RKO (cell line): ENCODE data around the gene SLC30A2.
A peak's percentile ranks its signal among the peaks of the same experiment; 100 is the strongest.

Experiments used
- DNase-seq: peaks from one replicate; pipeline ENCODE4 v3.0.0-alpha.2; 2016; ENCODE audit warnings: low spot score

SLC30A2 gene

GRCh38 chr1:26021647-26022403 lies 24.1 kb downstream of the SLC30A2 start, which contains the start of gene EXTL1:
EXTL1 (plus strand) TSS chr1:26021775; CDS start chr1:26022647, 872 bp downstream.
- no peak for DNase-seq

- no peak for DNase-seq
These were observed 24.8 kb downstream of the SLC30A2 start for GRCh38 chr1:26020941-26021646.

- no peak for DNase-seq
These were observed 25.6 kb downstream of the SLC30A2 start for GRCh38 chr1:26020330-26020768.

GRCh38 chr1:26019641-26020315 lies 26.1 kb downstream of the SLC30A2 start:
- DNase-seq = no peak

DNA sequence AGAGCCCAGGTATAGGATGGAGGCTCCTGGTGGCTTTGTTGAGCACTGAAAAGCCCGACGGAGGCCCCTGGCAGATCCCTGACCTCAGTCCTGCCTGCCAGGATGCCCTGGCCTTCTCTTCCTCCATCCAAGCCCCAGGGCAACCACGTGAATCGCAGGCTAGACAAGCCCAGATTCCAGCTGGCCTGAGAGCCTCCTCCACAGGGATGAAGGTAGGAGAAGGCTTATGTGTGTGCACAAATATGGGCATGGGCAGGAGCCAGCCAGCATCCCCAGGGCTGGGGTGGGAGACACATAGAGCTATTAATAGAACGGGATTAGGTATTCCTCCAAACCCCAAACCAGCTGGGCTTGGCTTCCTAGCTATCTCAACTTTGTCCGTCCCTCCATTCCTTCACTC lies 28.3 kb downstream of the SLC30A2 start:
- DNase-seq = no peak

DNA sequence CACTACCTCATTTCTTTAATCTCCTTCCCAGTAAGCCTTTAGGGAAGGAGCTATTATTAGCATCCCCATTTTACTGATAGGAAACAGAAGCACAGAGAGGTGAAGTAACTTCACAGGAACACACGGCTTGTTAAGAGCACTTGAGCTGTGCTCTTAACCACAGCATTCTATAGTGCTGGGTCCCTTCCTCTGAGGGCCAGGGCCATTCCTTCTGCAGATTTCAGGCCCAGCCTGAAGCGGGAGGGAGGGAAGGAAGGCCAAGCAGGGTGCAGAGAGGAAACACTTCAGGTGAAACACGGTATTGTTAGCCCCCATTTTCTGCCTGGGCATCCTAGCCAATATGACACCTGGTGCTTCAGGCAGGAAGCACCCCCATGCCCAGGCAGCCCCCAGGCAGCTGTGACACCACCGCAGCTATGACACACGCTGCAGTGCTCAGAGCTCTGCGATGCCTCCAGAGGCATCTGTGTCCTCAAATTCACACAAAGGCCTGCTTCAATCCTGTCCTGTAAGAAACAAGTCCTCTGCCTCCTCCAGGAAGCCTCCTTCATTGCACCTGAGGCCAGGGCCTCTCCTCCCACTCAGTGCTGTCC lies 28.9 kb downstream of the SLC30A2 start:
- no peak for DNase-seq

GRCh38 chr1:26016258-26016952 lies 29.5 kb downstream of the SLC30A2 start:
- DNase-seq = no peak

DNA sequence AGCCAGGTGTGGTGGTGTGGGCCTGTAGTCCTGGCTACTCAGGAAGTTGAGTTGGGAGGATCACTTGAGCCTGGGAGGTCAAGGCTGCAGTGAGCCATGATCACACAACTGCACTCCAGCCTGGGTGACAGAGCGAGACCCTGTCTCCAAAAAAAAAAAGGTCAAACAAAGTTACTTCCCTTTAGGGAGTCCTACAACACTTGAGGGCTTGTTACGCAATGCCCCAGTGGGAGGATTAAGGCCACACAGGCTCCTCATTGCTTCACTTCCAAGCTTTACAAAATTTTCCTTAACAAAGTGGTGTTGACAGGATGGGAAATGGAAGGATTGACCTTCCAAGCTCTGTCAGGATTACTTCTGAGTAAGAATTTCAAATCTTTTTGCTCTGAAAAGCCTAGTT lies 30.6 kb downstream of the SLC30A2 start:
- no peak for DNase-seq

DNA sequence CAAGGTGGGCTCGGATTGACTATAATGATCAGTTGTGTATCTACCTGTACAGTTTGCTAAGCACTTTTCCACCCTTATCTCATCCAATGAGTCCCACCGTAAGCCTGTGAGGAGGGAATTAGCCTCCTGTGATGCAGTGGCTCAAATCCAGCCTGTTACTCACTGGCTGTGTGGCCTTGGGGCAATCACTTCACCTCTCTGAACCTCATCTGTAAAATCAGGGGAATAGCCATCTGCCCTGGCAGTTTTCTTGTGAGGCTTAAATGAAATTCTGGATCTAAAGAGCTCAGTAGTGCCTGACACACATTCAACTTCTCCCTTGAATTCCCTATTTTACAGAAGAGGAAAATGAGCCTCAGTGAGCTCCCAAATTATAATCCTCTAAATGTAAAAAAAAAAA lies 31.7 kb downstream of the SLC30A2 start:
- DNase-seq = no peak

DNA sequence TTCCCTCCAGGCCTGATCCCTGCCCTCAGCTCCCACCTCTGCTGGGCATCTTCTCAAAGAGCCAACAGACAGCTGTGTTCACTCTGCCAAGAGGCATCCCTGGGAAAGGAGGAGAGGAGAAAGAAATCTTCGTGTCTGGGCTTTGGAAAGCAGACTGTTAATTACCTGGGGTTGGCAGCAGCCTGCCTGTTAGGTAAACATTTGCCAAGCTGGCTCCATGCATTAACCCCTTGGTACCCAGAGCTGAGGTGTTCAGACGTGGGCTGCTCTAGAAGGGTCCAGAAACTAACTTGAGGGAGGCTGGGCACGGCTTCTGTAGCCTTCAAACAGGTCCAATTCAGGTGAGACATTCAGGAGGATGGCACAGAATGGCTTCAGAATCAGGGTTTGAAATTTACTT lies 33.1 kb downstream of the SLC30A2 start:
- DNase-seq = no peak

GRCh38 chr1:26010825-26011224 lies 35.1 kb downstream of the SLC30A2 start:
- no peak for DNase-seq

GRCh38 chr1:26009796-26010447 lies 36.0 kb downstream of the SLC30A2 start:
- DNase-seq = peak; percentile 38

GRCh38 chr1:26006710-26007109 lies 39.2 kb downstream of the SLC30A2 start:
- no peak for DNase-seq

DNA sequence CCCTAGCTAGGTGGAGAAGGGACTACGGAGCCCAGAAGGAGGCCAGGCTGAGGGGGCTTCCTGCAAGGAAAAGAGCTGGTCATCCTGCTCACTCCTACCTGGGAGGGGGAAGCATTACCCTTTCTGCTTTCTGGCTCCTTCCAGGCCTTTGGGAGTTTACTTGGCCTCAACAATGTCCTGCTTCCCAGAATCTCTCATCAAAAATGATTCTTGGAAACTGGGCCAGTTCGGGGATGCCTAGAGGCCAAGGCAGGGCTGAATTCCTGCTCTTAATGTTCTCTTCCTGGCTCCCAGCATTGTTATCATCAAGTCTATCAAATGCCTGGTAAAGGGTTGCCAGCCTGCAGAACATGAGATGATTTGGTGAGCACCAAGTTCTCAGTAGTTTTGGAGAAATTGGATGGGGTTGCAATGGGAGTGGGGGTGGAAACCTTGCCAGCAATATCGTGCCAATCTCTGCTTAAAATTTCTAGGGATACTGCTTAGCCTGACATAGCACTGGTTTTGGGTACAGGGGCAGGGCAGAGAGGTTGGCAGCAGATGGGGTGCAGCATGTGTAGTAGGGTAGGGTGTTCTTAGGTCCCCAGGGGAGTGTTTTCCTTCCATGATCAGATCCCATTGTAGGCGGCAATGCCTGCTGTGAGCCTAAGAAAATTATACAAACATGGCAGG lies 40.3 kb downstream of the SLC30A2 start:
- DNase-seq = no peak

GRCh38 chr1:26003756-26004155 lies 42.2 kb downstream of the SLC30A2 start:
- no peak for DNase-seq

- DNase-seq = no peak
These were observed 42.7 kb downstream of the SLC30A2 start for GRCh38 chr1:26003262-26003661.

DNA sequence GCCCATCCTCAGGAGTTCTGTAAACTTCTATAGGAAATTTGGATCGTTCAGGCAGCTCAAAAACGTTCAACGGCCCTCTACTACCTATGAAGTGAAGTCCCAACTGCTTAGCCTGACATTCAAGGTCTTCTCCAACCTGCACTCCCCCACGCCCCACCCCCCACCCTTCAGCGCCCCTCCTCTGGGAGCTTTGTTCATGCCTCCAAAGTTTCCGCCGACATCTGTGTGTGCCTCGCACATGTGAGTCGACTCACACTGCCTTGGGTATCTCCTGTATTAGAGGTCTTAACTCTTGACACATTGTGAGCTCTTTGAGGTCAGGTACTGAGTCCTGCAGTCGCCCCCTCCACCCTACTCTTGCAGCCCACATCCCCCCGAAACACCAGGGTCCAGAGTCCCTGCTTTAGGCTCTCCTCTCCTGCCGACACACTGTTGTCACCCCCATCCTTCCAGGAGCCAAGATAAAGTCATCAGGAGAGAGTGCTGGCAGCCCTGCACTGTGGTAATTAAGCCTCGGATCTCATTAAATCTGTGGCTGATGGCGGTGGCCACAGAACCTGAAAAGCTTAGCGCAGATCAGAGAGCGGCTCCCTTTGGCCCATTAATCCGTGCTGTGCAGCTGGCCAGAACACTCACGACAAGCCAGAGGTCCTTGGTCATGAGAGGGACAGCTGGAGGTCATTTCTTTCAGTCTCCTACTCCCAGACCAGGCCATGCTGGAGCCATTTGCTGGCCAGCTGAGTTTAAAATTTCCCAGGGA lies 46.7 kb downstream of the SLC30A2 start:
- no peak for DNase-seq

DNA sequence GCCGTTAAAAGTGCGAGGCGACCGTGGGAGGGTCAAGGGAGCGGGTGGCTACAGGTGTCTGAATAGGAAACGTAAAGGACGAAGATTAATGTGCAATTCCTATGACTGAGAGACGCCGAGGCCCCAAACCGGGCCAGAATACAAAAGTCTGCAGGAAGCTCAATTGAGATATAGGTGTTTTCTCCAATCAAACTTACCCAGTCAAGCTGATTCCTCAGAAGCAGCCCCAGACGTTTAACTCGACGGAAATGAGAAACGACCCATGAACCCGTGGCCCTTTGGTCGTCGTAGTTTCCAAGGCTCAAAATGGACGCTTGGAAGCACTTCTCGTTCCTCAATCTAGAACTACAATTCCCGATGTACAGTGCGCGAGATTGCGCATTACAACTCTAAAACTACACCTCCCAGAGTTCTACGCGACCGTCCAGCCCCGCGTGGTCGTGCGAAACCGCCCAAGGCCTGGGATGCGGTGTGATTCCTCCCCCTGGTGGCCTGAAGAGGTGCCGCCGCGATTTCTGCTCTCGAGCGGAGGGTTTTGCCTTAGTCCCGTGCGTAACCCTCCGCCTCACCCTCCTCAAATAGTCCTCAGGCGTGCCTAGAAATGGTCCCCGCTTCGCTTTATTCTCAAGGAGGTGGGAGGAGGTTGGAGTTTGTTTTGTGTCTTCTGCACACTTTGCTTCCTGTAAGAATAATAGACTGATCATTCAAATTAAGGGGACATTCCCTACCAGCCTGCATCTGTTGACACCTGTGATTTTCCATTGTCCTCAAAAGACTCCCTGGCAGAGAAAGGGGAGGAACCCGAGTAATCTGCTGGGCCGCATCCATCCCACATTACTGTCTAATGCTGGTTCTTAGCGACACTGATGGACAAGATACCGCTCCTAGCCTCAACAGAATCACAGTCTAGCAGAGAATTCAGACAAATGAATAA lies 47.8 kb downstream of the SLC30A2 start, which contains the start of gene PAFAH2:
Gene PAFAH2, minus strand, starts transcription at position 236 of the 934 bp plus-strand sequence. CDS start 7,247 bp downstream, outside the sequence.
- peak; percentile 99 for DNase-seq
